Measurements from ENCODE around the gene PAX3. TPM values are rescaled to one million over a fixed set of nuclear protein-coding genes. Genes with fewer than 3 reads are reported as not detected.
A peak's percentile ranks its signal among the peaks of the same experiment; 100 is the strongest.

Gene PAX3
- total RNA-seq, 1 experiment from 2014 or later, result not detected

- Mint-ChIP-seq H3K36me3 (ENCODE audit: insufficient read depth, unreplicated experiment) (no peaks in the 10 kb centered on the region), H3K4me1 (ENCODE audit: low read depth, unreplicated experiment) (no peaks in the 10 kb centered on the region), H3K27ac (ENCODE audit: unreplicated experiment) (no peak overlapping the region), H3K27me3 (ENCODE audit: insufficient read depth, unreplicated experiment) (peaks cover 25% of the 10 kb centered on the region), H3K4me3 (ENCODE audit: unreplicated experiment) (no peak overlapping the region), H3K9me3 (ENCODE audit: unreplicated experiment) (no peaks in the 10 kb centered on the region)
- no TSS peak for BruUV-seq (replicated peaks)
- POLR2A ChIA-PET, result no interaction called here
- Histone ChIP-seq H3K9me3 (no peaks in the 10 kb centered on the region), H3K4me3 (ENCODE audit: low read depth, low read length) (no peak overlapping the region), H3K27me3 (replicated peaks; ENCODE audit: control insufficient read depth, insufficient read depth, low read length) (peaks cover 1% of the 10 kb centered on the region; the same call in 1 of the 2 replicates), H3K4me1 (peaks cover 12% of the 10 kb centered on the region), H3K36me3 (ENCODE audit: control insufficient read depth, insufficient read depth, low read length) (no peaks in the 10 kb centered on the region)
- CTCF ChIA-PET, result no interaction called here
- TF ChIP-seq, protein P1, sequence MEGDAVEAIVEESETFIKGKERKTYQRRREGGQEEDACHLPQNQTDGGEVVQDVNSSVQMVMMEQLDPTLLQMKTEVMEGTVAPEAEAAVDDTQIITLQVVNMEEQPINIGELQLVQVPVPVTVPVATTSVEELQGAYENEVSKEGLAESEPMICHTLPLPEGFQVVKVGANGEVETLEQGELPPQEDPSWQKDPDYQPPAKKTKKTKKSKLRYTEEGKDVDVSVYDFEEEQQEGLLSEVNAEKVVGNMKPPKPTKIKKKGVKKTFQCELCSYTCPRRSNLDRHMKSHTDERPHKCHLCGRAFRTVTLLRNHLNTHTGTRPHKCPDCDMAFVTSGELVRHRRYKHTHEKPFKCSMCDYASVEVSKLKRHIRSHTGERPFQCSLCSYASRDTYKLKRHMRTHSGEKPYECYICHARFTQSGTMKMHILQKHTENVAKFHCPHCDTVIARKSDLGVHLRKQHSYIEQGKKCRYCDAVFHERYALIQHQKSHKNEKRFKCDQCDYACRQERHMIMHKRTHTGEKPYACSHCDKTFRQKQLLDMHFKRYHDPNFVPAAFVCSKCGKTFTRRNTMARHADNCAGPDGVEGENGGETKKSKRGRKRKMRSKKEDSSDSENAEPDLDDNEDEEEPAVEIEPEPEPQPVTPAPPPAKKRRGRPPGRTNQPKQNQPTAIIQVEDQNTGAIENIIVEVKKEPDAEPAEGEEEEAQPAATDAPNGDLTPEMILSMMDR (IDR thresholded peaks at IDR 0.05; ENCODE audit: insufficient read depth in 1 of 2, low read depth in 1 of 2, low read length in 1 of 2, severe bottlenecking in 1 of 2, unreplicated experiment in 1 of 2), result peak in 1 of 2 experiments; percentile 16
- intact Hi-C loops (cut with micrococcal nuclease; ENCODE audit: unreplicated experiment), result loop anchor here (5.0 kb wide), 1 partner anchor 278 kb away; no protein-coding TSS in a partner anchor
- no peak for DNase-seq
Observed at GRCh38 chr2:222315443-222316121, 16.8 kb upstream of the PAX3 start.

DNA sequence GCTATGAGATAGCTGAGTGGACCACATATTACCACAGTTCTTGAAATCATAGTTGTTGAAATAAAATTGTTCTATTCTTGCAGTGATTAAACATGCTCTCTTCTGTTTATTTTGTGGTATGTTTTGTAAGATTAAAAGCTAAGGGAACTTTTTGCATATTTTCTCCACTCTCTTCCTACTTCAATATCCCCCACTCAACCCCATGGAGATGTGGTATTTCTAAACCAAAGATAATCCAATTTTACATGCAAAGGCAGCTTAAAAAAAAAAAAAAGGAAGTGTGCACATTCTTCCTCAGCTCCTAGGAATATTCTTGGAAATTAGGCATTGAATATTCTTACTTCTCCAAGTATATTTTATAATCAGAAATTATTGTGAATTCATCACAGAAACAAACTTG lies 15.0 kb upstream of the PAX3 start:
- Mint-ChIP-seq H3K4me1 (ENCODE audit: low read depth, unreplicated experiment) (no peaks in the 10 kb centered on the region), H3K4me3 (ENCODE audit: unreplicated experiment) (no peak overlapping the region), H3K27ac (ENCODE audit: unreplicated experiment) (no peak overlapping the region), H3K27me3 (ENCODE audit: insufficient read depth, unreplicated experiment) (peaks cover 28% of the 10 kb centered on the region), H3K36me3 (ENCODE audit: insufficient read depth, unreplicated experiment) (no peaks in the 10 kb centered on the region), H3K9me3 (ENCODE audit: unreplicated experiment) (no peaks in the 10 kb centered on the region)
- POLR2A ChIA-PET, result no interaction called here
- BruUV-seq (replicated peaks), result no TSS peak
- CTCF ChIA-PET, result interaction anchor here (0.7 kb wide), 1 partner anchor 301 kb away, joined by 3 read pairs; no protein-coding TSS in a partner anchor
- no peaks in the 10 kb centered on the region for H3K9me3 ChIP-seq
- DNase-seq, result no peak
- peaks cover 9% of the 10 kb centered on the region for H3K4me1 ChIP-seq
- no peak overlapping the region for H3K4me3 ChIP-seq (ENCODE audit: low read depth, low read length)
- H3K27me3 ChIP-seq (replicated peaks; ENCODE audit: control insufficient read depth, insufficient read depth, low read length), result no peaks in the 10 kb centered on the region
- intact Hi-C loops (cut with micrococcal nuclease; ENCODE audit: unreplicated experiment), result no loop called here
- TF ChIP-seq, protein P1 (IDR thresholded peaks at IDR 0.05; ENCODE audit: insufficient read depth in 1 of 2, low read depth in 1 of 2, low read length in 1 of 2, severe bottlenecking in 1 of 2, unreplicated experiment in 1 of 2), result no peak
- H3K36me3 ChIP-seq (ENCODE audit: control insufficient read depth, insufficient read depth, low read length), result no peaks in the 10 kb centered on the region

GRCh38 chr2:222311978-222312738 lies 13.4 kb upstream of the PAX3 start:
- DNase-seq, result no peak
- Mint-ChIP-seq H3K27ac (ENCODE audit: unreplicated experiment) (no peak overlapping the region), H3K4me3 (ENCODE audit: unreplicated experiment) (no peak overlapping the region), H3K4me1 (ENCODE audit: low read depth, unreplicated experiment) (no peaks in the 10 kb centered on the region), H3K27me3 (ENCODE audit: insufficient read depth, unreplicated experiment) (peaks cover 36% of the 10 kb centered on the region), H3K9me3 (ENCODE audit: unreplicated experiment) (no peaks in the 10 kb centered on the region), H3K36me3 (ENCODE audit: insufficient read depth, unreplicated experiment) (no peaks in the 10 kb centered on the region)
- Histone ChIP-seq H3K36me3 (ENCODE audit: control insufficient read depth, insufficient read depth, low read length) (no peaks in the 10 kb centered on the region), H3K4me3 (ENCODE audit: low read depth, low read length) (no peak overlapping the region), H3K9me3 (no peaks in the 10 kb centered on the region), H3K27me3 (replicated peaks; ENCODE audit: control insufficient read depth, insufficient read depth, low read length) (no peaks in the 10 kb centered on the region; the same call in 1 of the 2 replicates), H3K4me1 (no peaks in the 10 kb centered on the region)
- POLR2A ChIA-PET, result no interaction called here
- CTCF ChIA-PET, result no interaction called here
- no TSS peak for BruUV-seq (replicated peaks)
- TF ChIP-seq, protein P1 (IDR thresholded peaks at IDR 0.05; ENCODE audit: insufficient read depth in 1 of 2, low read depth in 1 of 2, low read length in 1 of 2, severe bottlenecking in 1 of 2, unreplicated experiment in 1 of 2), result no peak
- intact Hi-C loops (cut with micrococcal nuclease; ENCODE audit: unreplicated experiment), result no loop called here
